Cardiac ventricle fibroblast (primary cell): ENCODE results near the gene KCNH2. TPM values are rescaled to one million over a fixed set of nuclear protein-coding genes. Genes with fewer than 3 reads are reported as not detected.

Source experiments
- total RNA-seq: library from RNA; depleted of rRNA; stranded (reverse); fragments of >200 nt; gene quantifications from 2 replicates; pipeline ENCODE4 v1.2.3, GENCODE V29; 2015

KCNH2 gene
- total RNA-seq = not detected in 2 replicates

GRCh38 chr7:150978126-150978789 lies at the start of gene KCNH2:
Gene KCNH2, minus strand, starts transcription at chr7:150978321. Its CDS starts 408 bp downstream, at chr7:150977913.

GRCh38 chr7:151024435-151025056 lies 46.4 kb upstream of the KCNH2 start, which contains the start of gene ATG9B:
Gene ATG9B, minus strand, starts transcription at chr7:151024494. Its CDS starts 71 bp downstream, at chr7:151024423.

GRCh38 chr7:150990416-150991186 lies 12.5 kb upstream of the KCNH2 start, which contains the start of gene NOS3:
Gene NOS3, plus strand, starts transcription at chr7:150991017. Its CDS starts 2,787 bp downstream, at chr7:150993804.

Other genes with a start within 250 kb of the KCNH2 start
- 0.15 and 1.4 TPM in 2 replicates for gene GIMAP5, start 240.9 kb downstream of the KCNH2 start, total RNA-seq
- gene TMEM176B, start 178.0 kb downstream of the KCNH2 start, total RNA-seq = not detected in 2 replicates
- gene TMEM176A, start 177.6 kb downstream of the KCNH2 start, total RNA-seq = 0.31 and 0.54 TPM in 2 replicates
- gene AOC1, start 125.8 kb downstream of the KCNH2 start, total RNA-seq = not detected in 2 replicates
- 2.1 and 3.1 TPM in 2 replicates for gene NOS3, start 12.7 kb upstream of the KCNH2 start, total RNA-seq
- gene ATG9B, start 46.2 kb upstream of the KCNH2 start, total RNA-seq = 0.25 TPM in 1 of 2 replicates, not detected in the other
- 20.8 and 21.7 TPM in 2 replicates for gene ABCB8, start 50.1 kb upstream of the KCNH2 start, total RNA-seq
- 0.37 TPM in 1 of 2 replicates, not detected in the other for gene ASIC3, start 70.2 kb upstream of the KCNH2 start, total RNA-seq
- 16.2 and 16.4 TPM in 2 replicates for gene CDK5, start 79.6 kb upstream of the KCNH2 start, total RNA-seq
- gene SLC4A2, start 81.3 kb upstream of the KCNH2 start, total RNA-seq = 53.1 and 65.6 TPM in 2 replicates
- gene FASTK, start 102.5 kb upstream of the KCNH2 start, total RNA-seq = 56.7 and 67.3 TPM in 2 replicates
- 33.2 and 35.4 TPM in 2 replicates for gene TMUB1, start 105.2 kb upstream of the KCNH2 start, total RNA-seq
- 23.6 and 25.4 TPM in 2 replicates for gene AGAP3, start 108.2 kb upstream of the KCNH2 start, total RNA-seq
- gene GBX1, start 189.4 kb upstream of the KCNH2 start, total RNA-seq = not detected in 2 replicates
- gene ASB10, start 208.9 kb upstream of the KCNH2 start, total RNA-seq = not detected in 2 replicates
- gene H2BK1, start 232.2 kb upstream of the KCNH2 start, total RNA-seq = not detected in 2 replicates
- 39.1 and 44.1 TPM in 2 replicates for gene ABCF2, start 248.9 kb upstream of the KCNH2 start, total RNA-seq